HCT116 (cell line): ENCODE measurements around the gene ADD3. TPM values are rescaled to one million over a fixed set of nuclear protein-coding genes. Genes with fewer than 3 reads are reported as not detected.

Experiments used
- ATAC-seq: fragments of 200-7000 bp; cut with Tn5 transposase; 2 replicates; pipeline ENCODE4 v1.9.1; 2020; ENCODE audit warnings: mild to moderate bottlenecking, moderate library complexity
- BruUV-seq: library from RNA; stranded (reverse); fragments of 400-500 nt; replicated peaks from 2 replicates; lab custom pipeline; 2021; lab: Mats Ljungman, UMichigan
- CTCF ChIA-PET: fragments of 300-600 bp; sonication (Branson Sonifier 250); formaldehyde crosslinking; loops from one replicate; lab custom pipeline; 2021; ENCODE audit warnings: antibody characterized with exemption; lab: Charles Lee
- POLR2A ChIA-PET: fragments of 300-600, 350-600 bp; sonication (Branson Sonifier 250); formaldehyde crosslinking; loops from one replicate; lab custom pipeline; 2021; ENCODE audit warnings: antibody characterized with exemption; lab: Charles Lee
- RAD21 ChIA-PET, 2 experiments: fragments of 300-600 bp; sonication (Branson Sonifier 250); formaldehyde crosslinking; loops; one replicate each; lab custom pipeline; 2023; ENCODE audit warnings: low total read pairs in 2 of 2; ENCODE audit not compliant: uncharacterized antibody in 2 of 2, unreplicated experiment in 2 of 2, low non-redundant PET in 1 of 2; lab: Charles Lee
- DNase-seq: peaks from one replicate; pipeline ENCODE4 v3.0.0-alpha.2; 2010; ENCODE audit warnings: low read depth, low spot score
- H2AFZ ChIP-seq: fragments of 200-600 bp; shearing (Covaris generic), sonication (generic); 2 replicates; pipeline ENCODE4 v1.6.1; 2017; ENCODE audit warnings: low read depth, mixed run types, mixed read lengths, antibody characterized with exemption, low read length; ENCODE audit not compliant: poor library complexity, severe bottlenecking
- H3K27ac ChIP-seq: 2 replicates; pipeline ENCODE4 v1.5.1; 2012; ENCODE audit warnings: low read depth, low read length
- H3K27me3 ChIP-seq: fragments of 200-600 bp; sonication (generic); 2 replicates; pipeline ENCODE4 v1.6.1; 2016; ENCODE audit warnings: mixed run types, low read length, mixed read lengths; ENCODE audit not compliant: insufficient read depth
- H3K36me3 ChIP-seq, 2 experiments: fragments of 200-500 bp in 1 of 2; fragments of 200-600 bp in 1 of 2; sonication (Bioruptor generic) in 1 of 2; sonication (generic) in 1 of 2; 2 replicates each; pipeline versions ENCODE4 v1.5.1 to v1.6.1; 2014 to 2016; ENCODE audit warnings: low read length in 2 of 2, inconsistent platforms in 1 of 2, mixed read lengths in 1 of 2, mixed run types in 1 of 2; ENCODE audit not compliant: insufficient read depth in 2 of 2, control insufficient read depth in 1 of 2
- H3K4me1 ChIP-seq, 2 experiments: fragments of 200-600 bp in 1 of 2; sonication (generic) in 1 of 2; 2 replicates each; pipeline versions ENCODE4 v1.5.1 to v1.6.1; 2012 to 2017; ENCODE audit warnings: low read length in 2 of 2, inconsistent platforms in 1 of 2, mild to moderate bottlenecking in 1 of 2, mixed read lengths in 1 of 2, mixed run types in 1 of 2, moderate library complexity in 1 of 2; ENCODE audit not compliant: insufficient read depth in 2 of 2, control insufficient read depth in 1 of 2
- H3K4me2 ChIP-seq: fragments of 200-600 bp; sonication (generic); 2 replicates; pipeline ENCODE4 v1.6.1; 2017; ENCODE audit warnings: mixed run types, low read length, mixed read lengths
- H3K4me3 ChIP-seq, 2 experiments: fragments of 200-600 bp in 1 of 2; sonication (generic) in 1 of 2; replicated peaks in 1 of 2; 2 replicates each; pipeline ENCODE4 v1.5.1; 2011 to 2016; ENCODE audit warnings: low read length in 2 of 2, control low read depth in 1 of 2, low read depth in 1 of 2, mild to moderate bottlenecking in 1 of 2, mixed read lengths in 1 of 2, mixed run types in 1 of 2
- H3K79me2 ChIP-seq: fragments of 200-600 bp; sonication (generic); 2 replicates; pipeline ENCODE4 v1.6.1; 2017; ENCODE audit warnings: mild to moderate bottlenecking, mixed run types, low read length, moderate library complexity, mixed read lengths; ENCODE audit not compliant: insufficient read depth
- H3K9ac ChIP-seq: fragments of 200-600 bp; sonication (generic); 2 replicates; pipeline ENCODE4 v1.6.1; 2016; ENCODE audit warnings: low read length, mixed read lengths
- H3K9me2 ChIP-seq: fragments of 200-600 bp; sonication (generic), shearing (Covaris generic); 2 replicates; pipeline ENCODE4 v1.6.1; 2017; ENCODE audit warnings: mixed run types, mild to moderate bottlenecking, moderate library complexity; ENCODE audit not compliant: insufficient read depth
- H3K9me3 ChIP-seq, 2 experiments: fragments of 200-500 bp in 1 of 2; fragments of 200-600 bp in 1 of 2; sonication (Bioruptor generic) in 1 of 2; sonication (generic) in 1 of 2; 2 replicates each; pipeline ENCODE4 v1.6.1; 2014 to 2017; ENCODE audit warnings: low read length in 2 of 2, mixed read lengths in 2 of 2, inconsistent platforms in 1 of 2, low read depth in 1 of 2, mild to moderate bottlenecking in 1 of 2, mixed run types in 1 of 2, moderate library complexity in 1 of 2; ENCODE audit not compliant: control insufficient read depth in 1 of 2, insufficient read depth in 1 of 2
- H4K20me1 ChIP-seq: fragments of 200-600 bp; sonication (generic), shearing (Covaris generic); 2 replicates; pipeline ENCODE4 v1.6.1; 2017; ENCODE audit warnings: mixed run types, mild to moderate bottlenecking, moderate library complexity; ENCODE audit not compliant: insufficient read depth
- YY1 ChIP-seq: IDR thresholded peaks from 2 replicates; pipeline ENCODE4 v1.6.1; 2011; ENCODE audit warnings: low read length, low read depth, moderate library complexity, mild to moderate bottlenecking; ENCODE audit not compliant: insufficient replicate concordance; ENCODE audit errors: extremely low read depth
- ZBTB33 ChIP-seq: IDR thresholded peaks from 2 replicates; pipeline ENCODE4 v1.6.1; 2011; ENCODE audit warnings: mild to moderate bottlenecking, low read length, moderate library complexity; ENCODE audit not compliant: insufficient replicate concordance; ENCODE audit errors: extremely low read depth
- ZFX ChIP-seq: fragments of 450-650 bp; IDR thresholded peaks from 2 replicates; pipeline ENCODE4 v1.6.1; 2017
- intact Hi-C: fragments of 100-400 bp; cut with micrococcal nuclease; formaldehyde crosslinking; loops from 2 replicates; pipeline ENCODE4 v1.10.0; 2022
- total RNA-seq: library from RNA; stranded (reverse); gene quantifications from one replicate; pipeline ENCODE4 v1.2.1, GENCODE V29; 2021; ENCODE audit not compliant: unreplicated experiment

The ADD3 gene
- total RNA-seq, 1 experiment from 2014 or later: 41.1 TPM

- no peaks in the 10 kb centered on the region for H3K9me3 ChIP-seq
- DNase-seq (no peak), ATAC-seq (no peak)
- ChIA-PET RAD21 (no interaction called here), POLR2A (no interaction called here), CTCF (no interaction called here)
- no peak overlapping the region for H3K4me2 ChIP-seq
- no TSS peak for BruUV-seq
- H3K9me2 ChIP-seq: no peaks in the 10 kb centered on the region
- intact Hi-C loops: no loop called here
- H3K4me3 ChIP-seq: no peak overlapping the region
- H3K27me3 ChIP-seq: no peaks in the 10 kb centered on the region
- no peaks in the 10 kb centered on the region for H3K79me2 ChIP-seq
- no peak overlapping the region for H3K27ac ChIP-seq
- no peaks in the 10 kb centered on the region for H3K36me3 ChIP-seq
- H2AFZ ChIP-seq: no peak overlapping the region
- H3K9ac ChIP-seq: no peak overlapping the region
- TF ChIP-seq YY1 (no peak), ZFX (0 out of 2 replicates have a peak, but pooled peaks have one; percentile 2)
- H4K20me1 ChIP-seq: no peaks in the 10 kb centered on the region
- peaks cover 0 to 2% of the 10 kb centered on the region in 2 experiments; a peak in 1 of 4 replicates for H3K4me1 ChIP-seq
Measured at GRCh38 chr10:110141871-110142635, 134.3 kb downstream of the ADD3 start.

GRCh38 chr10:110142965-110143364 lies 135.2 kb downstream of the ADD3 start:
- Histone ChIP-seq H3K27me3 (no peaks in the 10 kb centered on the region), H3K4me3 (no peak overlapping the region), H3K9me3 (no peaks in the 10 kb centered on the region), H3K9me2 (no peaks in the 10 kb centered on the region), H2AFZ (no peak overlapping the region), H3K4me2 (no peak overlapping the region), H3K79me2 (no peaks in the 10 kb centered on the region), H3K27ac (no peak overlapping the region), H4K20me1 (no peaks in the 10 kb centered on the region), H3K36me3 (no peaks in the 10 kb centered on the region), H3K4me1 (no peaks in the 10 kb centered on the region), H3K9ac (no peak overlapping the region)
- ChIA-PET RAD21 (no interaction called here), POLR2A (interaction anchor here (1.6 kb wide), 1 partner anchor 66 kb away, joined by 4 read pairs; no protein-coding TSS in a partner anchor), CTCF (interaction anchor here (2.8 kb wide), 1 partner anchor 259 kb away, joined by 8 read pairs; no protein-coding TSS in a partner anchor)
- intact Hi-C loops: no loop called here
- DNase-seq (no peak), ATAC-seq (0 out of 2 replicates have a peak, but pooled peaks have one; percentile 31)
- TF ChIP-seq ZBTB33: no peak
- BruUV-seq: no TSS peak
